Measurements from ENCODE around the gene MYL6. TPM values are rescaled to one million over a fixed set of nuclear protein-coding genes. Genes with fewer than 3 reads are reported as not detected.

MYL6 gene
- total and polyA plus RNA-seq, 4 donors, result 887 to 2,396 (median 1,446) TPM

GRCh38 chr12:56202366-56202765 is 44.2 kb downstream of the MYL6 start:
- Histone ChIP-seq H3K27ac (ENCODE audit: low read depth, low read length) (no peak overlapping the region), H3K27me3 (ENCODE audit: control insufficient read depth, insufficient read depth, low read length) (no peaks in the 10 kb centered on the region), H3K4me1 (ENCODE audit: control insufficient read depth, insufficient read depth, low read length) (no peaks in the 10 kb centered on the region), H3K9me3 (ENCODE audit: control insufficient read depth, insufficient read depth, low read length) (no peaks in the 10 kb centered on the region), H3K36me3 (ENCODE audit: control insufficient read depth, insufficient read depth, low read length) (peaks cover 26% of the 10 kb centered on the region), H3K4me3 (ENCODE audit: low read depth, low read length) (no peak overlapping the region)
- no peak for DNase-seq (ENCODE audit: low read depth in 4 of 6, low spot score in 6 of 6)
- WGBS (ENCODE audit: insufficient coverage), result 67% methylated on average over 1 of the region's 1 CpG

- no peak overlapping the region for H3K27ac ChIP-seq (ENCODE audit: low read depth, low read length)
- no CpG with 5 or more reads among the region's 2 CpGs for WGBS (ENCODE audit: insufficient coverage)
- H3K27me3 ChIP-seq (ENCODE audit: control insufficient read depth, insufficient read depth, low read length), result no peaks in the 10 kb centered on the region
- no peak for DNase-seq (ENCODE audit: low read depth in 4 of 6, low spot score in 6 of 6)
- H3K4me1 ChIP-seq (ENCODE audit: control insufficient read depth, insufficient read depth, low read length), result no peaks in the 10 kb centered on the region
- peaks cover 28% of the 10 kb centered on the region for H3K36me3 ChIP-seq (ENCODE audit: control insufficient read depth, insufficient read depth, low read length)
- H3K9me3 ChIP-seq (ENCODE audit: control insufficient read depth, insufficient read depth, low read length), result no peaks in the 10 kb centered on the region
- H3K4me3 ChIP-seq (ENCODE audit: low read depth, low read length), result no peak overlapping the region
These were observed 44.7 kb downstream of the MYL6 start for GRCh38 chr12:56202838-56203237.

GRCh38 chr12:56204275-56204674 is 46.1 kb downstream of the MYL6 start:
- Histone ChIP-seq H3K9me3 (ENCODE audit: control insufficient read depth, insufficient read depth, low read length) (no peaks in the 10 kb centered on the region), H3K27me3 (ENCODE audit: control insufficient read depth, insufficient read depth, low read length) (no peaks in the 10 kb centered on the region), H3K4me3 (ENCODE audit: low read depth, low read length) (no peak overlapping the region), H3K27ac (ENCODE audit: low read depth, low read length) (no peak overlapping the region), H3K36me3 (ENCODE audit: control insufficient read depth, insufficient read depth, low read length) (peaks cover 42% of the 10 kb centered on the region), H3K4me1 (ENCODE audit: control insufficient read depth, insufficient read depth, low read length) (no peaks in the 10 kb centered on the region)
- DNase-seq (ENCODE audit: low read depth in 4 of 6, low spot score in 6 of 6), result no peak

- H3K27ac ChIP-seq (ENCODE audit: low read depth, low read length), result no peak overlapping the region
These were observed 47.3 kb downstream of the MYL6 start for GRCh38 chr12:56205445-56205844.

GRCh38 chr12:56206452-56207166 is 48.5 kb downstream of the MYL6 start:
- Histone ChIP-seq H3K9me3 (ENCODE audit: control insufficient read depth, insufficient read depth, low read length) (no peaks in the 10 kb centered on the region), H3K4me1 (ENCODE audit: control insufficient read depth, insufficient read depth, low read length) (no peaks in the 10 kb centered on the region), H3K27ac (ENCODE audit: low read depth, low read length) (no peak overlapping the region), H3K27me3 (ENCODE audit: control insufficient read depth, insufficient read depth, low read length) (no peaks in the 10 kb centered on the region), H3K36me3 (ENCODE audit: control insufficient read depth, insufficient read depth, low read length) (peaks cover 64% of the 10 kb centered on the region), H3K4me3 (ENCODE audit: low read depth, low read length) (no peak overlapping the region)
- DNase-seq (ENCODE audit: low read depth in 4 of 6, low spot score in 6 of 6), result peak in 2 of 6 donors; percentile 42 to 60
- 50% methylated on average over 11 of the region's 14 CpGs for whole genome bisulfite sequencing (ENCODE audit: insufficient coverage)

More at GRCh38 chr12:56205445-56205844, 47.3 kb downstream of the MYL6 start:
- Histone ChIP-seq H3K4me1 (ENCODE audit: control insufficient read depth, insufficient read depth, low read length) (no peaks in the 10 kb centered on the region), H3K27me3 (ENCODE audit: control insufficient read depth, insufficient read depth, low read length) (no peaks in the 10 kb centered on the region), H3K4me3 (ENCODE audit: low read depth, low read length) (no peak overlapping the region), H3K36me3 (ENCODE audit: control insufficient read depth, insufficient read depth, low read length) (peaks cover 54% of the 10 kb centered on the region), H3K9me3 (ENCODE audit: control insufficient read depth, insufficient read depth, low read length) (no peaks in the 10 kb centered on the region)
- DNase-seq (ENCODE audit: low read depth in 4 of 6, low spot score in 6 of 6), result no peak

- H3K27me3 ChIP-seq (ENCODE audit: control insufficient read depth, insufficient read depth, low read length), result no peaks in the 10 kb centered on the region
- peaks cover 77% of the 10 kb centered on the region for H3K36me3 ChIP-seq (ENCODE audit: control insufficient read depth, insufficient read depth, low read length)
- no peak for DNase-seq (ENCODE audit: low read depth in 4 of 6, low spot score in 6 of 6)
- no peak overlapping the region for H3K27ac ChIP-seq (ENCODE audit: low read depth, low read length)
- 72% methylated on average over 6 of the region's 6 CpGs for WGBS (ENCODE audit: insufficient coverage)
- H3K4me3 ChIP-seq (ENCODE audit: low read depth, low read length), result no peak overlapping the region
- no peaks in the 10 kb centered on the region for H3K9me3 ChIP-seq (ENCODE audit: control insufficient read depth, insufficient read depth, low read length)
- H3K4me1 ChIP-seq (ENCODE audit: control insufficient read depth, insufficient read depth, low read length), result no peaks in the 10 kb centered on the region
These were observed 49.8 kb downstream of the MYL6 start for GRCh38 chr12:56208006-56208405.

Other genes starting within 250 kb of the MYL6 start
- gene PYM1, start 230.5 kb upstream of the MYL6 start, total RNA-seq, result 10 to 100 TPM; 17.8 to 31.5 TPM
- 10 to 100 TPM; 33.2 to 36.7 TPM for gene PYM1, start 230.5 kb upstream of the MYL6 start, polyA plus RNA-seq (ENCODE audit: insufficient read length in 2 of 2)
- gene DGKA, start 227.2 kb upstream of the MYL6 start, total RNA-seq, result 10 to 100 TPM; 19.5 to 33.3 TPM
- 10 to 100 TPM; 33.1 to 35.0 TPM for gene DGKA, start 227.2 kb upstream of the MYL6 start, polyA plus RNA-seq (ENCODE audit: insufficient read length in 2 of 2)
- 1 to 10 TPM in 1 of 2 donors, under 1 TPM in 1; 0.79 to 8.8 TPM for gene PMEL, start 192.3 kb upstream of the MYL6 start, total RNA-seq
- 1 to 10 TPM in 1 of 2 donors, under 1 TPM in 1; 0.70 to 1.5 TPM for gene PMEL, start 192.3 kb upstream of the MYL6 start, polyA plus RNA-seq (ENCODE audit: insufficient read length in 2 of 2)
- gene CDK2, start 191.5 kb upstream of the MYL6 start, total RNA-seq, result 10 to 100 TPM; 14.5 to 54.4 TPM
- gene CDK2, start 191.5 kb upstream of the MYL6 start, polyA plus RNA-seq (ENCODE audit: insufficient read length in 2 of 2), result 10 to 100 TPM; 25.5 to 32.0 TPM
- gene RAB5B, start 184.3 kb upstream of the MYL6 start, total RNA-seq, result 10 to 100 TPM; 77.5 to 93.7 TPM
- gene RAB5B, start 184.3 kb upstream of the MYL6 start, polyA plus RNA-seq (ENCODE audit: insufficient read length in 2 of 2), result 100 to 1,000 TPM; 153 to 160 TPM
- gene SUOX, start 161.1 kb upstream of the MYL6 start, total RNA-seq, result 10 to 100 TPM; 17.7 to 46.1 TPM
- 10 to 100 TPM; 36.7 to 45.6 TPM for gene SUOX, start 161.1 kb upstream of the MYL6 start, polyA plus RNA-seq (ENCODE audit: insufficient read length in 2 of 2)
- gene IKZF4, start 137.3 kb upstream of the MYL6 start, total RNA-seq, result 1 to 10 TPM; 3.4 to 5.2 TPM
- gene IKZF4, start 137.3 kb upstream of the MYL6 start, polyA plus RNA-seq (ENCODE audit: insufficient read length in 2 of 2), result 10 to 100 TPM; 16.8 to 25.2 TPM
- gene RPS26, start 116.4 kb upstream of the MYL6 start, total RNA-seq, result 100 to 1,000 TPM in 1 of 2 donors, 10 to 100 TPM in 1; 97.6 to 270 TPM
- gene RPS26, start 116.4 kb upstream of the MYL6 start, polyA plus RNA-seq (ENCODE audit: insufficient read length in 2 of 2), result 100 to 1,000 TPM; 118 to 209 TPM
- 10 to 100 TPM; 41.1 to 73.9 TPM for gene ERBB3, start 78.2 kb upstream of the MYL6 start, total RNA-seq
- gene ERBB3, start 78.2 kb upstream of the MYL6 start, polyA plus RNA-seq (ENCODE audit: insufficient read length in 2 of 2), result 10 to 100 TPM; 70.1 to 95.1 TPM
- gene PA2G4, start 53.8 kb upstream of the MYL6 start, total RNA-seq, result 100 to 1,000 TPM in 1 of 2 donors, 10 to 100 TPM in 1; 63.6 to 106 TPM
- 100 to 1,000 TPM; 123 to 126 TPM for gene PA2G4, start 53.8 kb upstream of the MYL6 start, polyA plus RNA-seq (ENCODE audit: insufficient read length in 2 of 2)
- 1,000 to 10,000 TPM in 1 of 2 donors, 100 to 1,000 TPM in 1; 970 to 5,681 TPM for gene RPL41, start 41.7 kb upstream of the MYL6 start, total RNA-seq
- gene RPL41, start 41.7 kb upstream of the MYL6 start, polyA plus RNA-seq (ENCODE audit: insufficient read length in 2 of 2), result 1,000 to 10,000 TPM; 2,766 to 3,172 TPM
- 1 to 10 TPM; 5.2 to 7.1 TPM for gene ZC3H10, start 40.1 kb upstream of the MYL6 start, total RNA-seq
- 1 to 10 TPM; 4.1 to 6.0 TPM for gene ZC3H10, start 40.1 kb upstream of the MYL6 start, polyA plus RNA-seq (ENCODE audit: insufficient read length in 2 of 2)
- gene ESYT1, start 30.1 kb upstream of the MYL6 start, total RNA-seq, result 10 to 100 TPM; 72.6 to 76.6 TPM
- gene ESYT1, start 30.1 kb upstream of the MYL6 start, polyA plus RNA-seq (ENCODE audit: insufficient read length in 2 of 2), result 10 to 100 TPM; 42.6 to 49.7 TPM
- 100 to 1,000 TPM in 1 of 2 donors, 10 to 100 TPM in 1; 69.4 to 199 TPM for gene MYL6B, start 5.8 kb upstream of the MYL6 start, total RNA-seq
- gene MYL6B, start 5.8 kb upstream of the MYL6 start, polyA plus RNA-seq (ENCODE audit: insufficient read length in 2 of 2), result 100 to 1,000 TPM; 276 to 287 TPM
- gene SMARCC2, start 31.1 kb downstream of the MYL6 start, total RNA-seq, result 100 to 1,000 TPM in 1 of 2 donors, 10 to 100 TPM in 1; 66.2 to 104 TPM
- gene SMARCC2, start 31.1 kb downstream of the MYL6 start, polyA plus RNA-seq (ENCODE audit: insufficient read length in 2 of 2), result 100 to 1,000 TPM; 141 to 143 TPM
- gene RNF41, start 63.6 kb downstream of the MYL6 start, total RNA-seq, result 10 to 100 TPM; 58.0 to 75.1 TPM
- 10 to 100 TPM; 51.5 to 56.7 TPM for gene RNF41, start 63.6 kb downstream of the MYL6 start, polyA plus RNA-seq (ENCODE audit: insufficient read length in 2 of 2)
- gene NABP2, start 66.0 kb downstream of the MYL6 start, total RNA-seq, result 10 to 100 TPM; 20.8 to 45.5 TPM
- gene NABP2, start 66.0 kb downstream of the MYL6 start, polyA plus RNA-seq (ENCODE audit: insufficient read length in 2 of 2), result 10 to 100 TPM; 46.3 to 48.3 TPM
- under 1 TPM in 1 of 2 donors, not detected in 1; 0.66 TPM for gene SLC39A5, start 71.7 kb downstream of the MYL6 start, total RNA-seq
- 1 to 10 TPM in 1 of 2 donors, under 1 TPM in 1; 0.60 to 1.9 TPM for gene SLC39A5, start 71.7 kb downstream of the MYL6 start, polyA plus RNA-seq (ENCODE audit: insufficient read length in 2 of 2)
- gene ANKRD52, start 100.0 kb downstream of the MYL6 start, total RNA-seq, result 10 to 100 TPM; 20.9 to 23.2 TPM
- 10 to 100 TPM; 42.7 to 54.7 TPM for gene ANKRD52, start 100.0 kb downstream of the MYL6 start, polyA plus RNA-seq (ENCODE audit: insufficient read length in 2 of 2)
- 10 to 100 TPM; 13.4 to 19.0 TPM for gene COQ10A, start 108.6 kb downstream of the MYL6 start, total RNA-seq
- gene COQ10A, start 108.6 kb downstream of the MYL6 start, polyA plus RNA-seq (ENCODE audit: insufficient read length in 2 of 2), result 10 to 100 TPM; 24.9 to 29.9 TPM
- 100 to 1,000 TPM in 1 of 2 donors, 10 to 100 TPM in 1; 79.6 to 179 TPM for gene CS, start 142.0 kb downstream of the MYL6 start, total RNA-seq
- gene CS, start 142.0 kb downstream of the MYL6 start, polyA plus RNA-seq (ENCODE audit: insufficient read length in 2 of 2), result 100 to 1,000 TPM; 196 to 202 TPM
- gene CNPY2, start 157.6 kb downstream of the MYL6 start, total RNA-seq, result 100 to 1,000 TPM in 1 of 2 donors, 10 to 100 TPM in 1; 46.7 to 163 TPM
- 100 to 1,000 TPM; 144 to 145 TPM for gene CNPY2, start 157.6 kb downstream of the MYL6 start, polyA plus RNA-seq (ENCODE audit: insufficient read length in 2 of 2)
- gene PAN2, start 175.6 kb downstream of the MYL6 start, total RNA-seq, result 10 to 100 TPM; 41.0 to 74.1 TPM
- 10 to 100 TPM; 55.0 to 74.9 TPM for gene PAN2, start 175.6 kb downstream of the MYL6 start, polyA plus RNA-seq (ENCODE audit: insufficient read length in 2 of 2)
- gene IL23A, start 180.5 kb downstream of the MYL6 start, total RNA-seq, result under 1 TPM in 1 of 2 donors, not detected in 1; 0.22 TPM
- under 1 TPM; 0.46 to 0.80 TPM for gene IL23A, start 180.5 kb downstream of the MYL6 start, polyA plus RNA-seq (ENCODE audit: insufficient read length in 2 of 2)
- 100 to 1,000 TPM; 120 to 145 TPM for gene STAT2, start 201.7 kb downstream of the MYL6 start, total RNA-seq
- gene STAT2, start 201.7 kb downstream of the MYL6 start, polyA plus RNA-seq (ENCODE audit: insufficient read length in 2 of 2), result 100 to 1,000 TPM in 1 of 2 donors, 10 to 100 TPM in 1; 72.4 to 120 TPM
- gene APOF, start 204.5 kb downstream of the MYL6 start, total RNA-seq, result not detected
- gene APOF, start 204.5 kb downstream of the MYL6 start, polyA plus RNA-seq (ENCODE audit: insufficient read length in 2 of 2), result under 1 TPM in 1 of 2 donors, not detected in 1; 0.12 TPM

All from spinal cord (tissue), 10 donors.